ENCODE data around the gene GPR137B. TPM values are rescaled to one million over a fixed set of nuclear protein-coding genes. Genes with fewer than 3 reads are reported as not detected.

Gene GPR137B
- total RNA-seq, 4 donors from 2014 or later, result 0.75 to 5.5 (median 5.4) TPM

DNA sequence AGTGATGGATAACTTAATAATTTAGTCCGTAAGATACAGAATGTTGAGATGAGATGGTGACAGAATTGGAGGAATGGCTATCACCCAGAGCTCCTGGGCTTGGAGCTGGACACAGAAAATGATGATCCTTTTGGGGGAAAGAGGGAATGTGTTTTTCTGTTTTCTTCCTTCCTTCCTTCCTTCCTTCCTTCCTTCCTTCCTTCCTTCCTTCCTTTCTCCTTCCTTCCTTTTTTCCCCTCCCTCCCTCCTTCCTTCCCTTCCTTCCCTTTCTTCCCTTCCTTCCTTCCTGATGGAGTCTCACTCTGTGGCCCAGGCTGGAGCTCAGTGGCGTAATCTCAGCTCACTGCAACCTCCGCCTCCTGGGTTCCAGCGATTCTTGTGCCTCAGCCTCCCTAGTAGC lies 2.8 kb upstream of the GPR137B start:
- intact Hi-C loops (cut with DNase I; ENCODE audit: low total_unique reads) (no loop called here), in situ Hi-C loops (cut with MboI; ENCODE audit: low sequenced_read_pairs in 4 of 4) (no loop called here)
- no peak for ATAC-seq
- Histone ChIP-seq H3K27me3 (peaks cover 19 to 33% (median 30%) of the 10 kb centered on the region in 3 donors), H3K9me3 (no peaks in the 10 kb centered on the region), H3K36me3 (no peaks in the 10 kb centered on the region), H3K27ac (no peak overlapping the region), H3K4me3 (no peak overlapping the region), H3K4me1 (peaks cover 0 to 3% of the 10 kb centered on the region in 2 donors)
- TF ChIP-seq POLR2A (IDR thresholded peaks at IDR 0.05) (no peak), CTCF (IDR thresholded peaks at IDR 0.05 in 4 of 5, conservative IDR thresholded peaks at IDR 0.05 in 1 of 5) (no peak)
- no peak for DNase-seq

- intact Hi-C loops (cut with DNase I; ENCODE audit: low total_unique reads) (no loop called here), in situ Hi-C loops (cut with MboI; ENCODE audit: low sequenced_read_pairs in 4 of 4) (no loop called here)
- no peak overlapping the region for H3K27ac ChIP-seq
- peaks cover 0 to 3% of the 10 kb centered on the region in 2 donors for H3K4me1 ChIP-seq
- H3K4me3 ChIP-seq, result peak overlapping the region; percentile 53 to 62 (median 56)
- H3K27me3 ChIP-seq, result peaks cover 20 to 38% (median 35%) of the 10 kb centered on the region in 3 donors
- ATAC-seq (no peak), DNase-seq (no peak)
- H3K36me3 ChIP-seq, result no peaks in the 10 kb centered on the region
- no peak for TF ChIP-seq POLR2A (IDR thresholded peaks at IDR 0.05)
- TF ChIP-seq CTCF (IDR thresholded peaks at IDR 0.05 in 4 of 5, conservative IDR thresholded peaks at IDR 0.05 in 1 of 5), result no peak
- no peaks in the 10 kb centered on the region for H3K9me3 ChIP-seq
These were observed 1.5 kb upstream of the GPR137B start for GRCh38 chr1:236140705-236141446.

- Histone ChIP-seq H3K4me3 (peak overlapping the region; percentile 53 to 62 (median 56)), H3K9me3 (no peaks in the 10 kb centered on the region), H3K27ac (no peak overlapping the region), H3K36me3 (no peaks in the 10 kb centered on the region), H3K4me1 (peaks cover 0 to 3% of the 10 kb centered on the region in 2 donors), H3K27me3 (peaks cover 23 to 38% (median 37%) of the 10 kb centered on the region in 3 donors)
- DNase-seq, result no peak
- in situ Hi-C loops (cut with MboI; ENCODE audit: low sequenced_read_pairs in 4 of 4), result no loop called here
- no peak for ATAC-seq
- TF ChIP-seq POLR2A (IDR thresholded peaks at IDR 0.05), result no peak
- no peak for TF ChIP-seq CTCF (IDR thresholded peaks at IDR 0.05 in 4 of 5, conservative IDR thresholded peaks at IDR 0.05 in 1 of 5)
- intact Hi-C loops (cut with DNase I; ENCODE audit: low total_unique reads), result no loop called here
These were observed 689 bp upstream of the GPR137B start for GRCh38 chr1:236141447-236142252.

- no peak for DNase-seq
- intact Hi-C loops (cut with DNase I; ENCODE audit: low total_unique reads), result no loop called here
- in situ Hi-C loops (cut with MboI; ENCODE audit: low sequenced_read_pairs in 4 of 4), result no loop called here
- Histone ChIP-seq H3K36me3 (no peaks in the 10 kb centered on the region), H3K4me3 (peak overlapping the region; percentile 53 to 68 (median 60)), H3K27me3 (peaks cover 20 to 38% (median 37%) of the 10 kb centered on the region in 3 donors), H3K27ac (no peak overlapping the region), H3K9me3 (no peaks in the 10 kb centered on the region), H3K4me1 (peaks cover 0 to 3% of the 10 kb centered on the region in 2 donors)
- TF ChIP-seq CTCF (IDR thresholded peaks at IDR 0.05 in 4 of 5, conservative IDR thresholded peaks at IDR 0.05 in 1 of 5) (no peak), POLR2A (IDR thresholded peaks at IDR 0.05) (no peak)
- peak in 1 of 2 donors; percentile 36 for ATAC-seq
These were observed 987 bp downstream of the GPR137B start for GRCh38 chr1:236143104-236143948.
